Duodenal mucosa (tissue), 2 donors: Measurements from ENCODE around the gene VAPB.
"Not testable (repeated sequence)": the region's sequence is repeated elsewhere in the genome, so short reads cannot be mapped to it uniquely, and the experiment has no call there.

Source experiments
- H3K27ac ChIP-seq: one replicate; pipeline ENCODE4 v1.7.0; 2013; ENCODE audit warnings: low read depth, low read length
- H3K27me3 ChIP-seq, 2 donors: one replicate each; pipeline ENCODE4 v1.7.0; 2013; ENCODE audit warnings: low read length in 2 of 2, control low read depth in 1 of 2; ENCODE audit not compliant: insufficient read depth in 2 of 2, control insufficient read depth in 1 of 2
- H3K36me3 ChIP-seq, 2 donors: one replicate each; pipeline ENCODE4 v1.7.0; 2013; ENCODE audit warnings: low read length in 2 of 2, control low read depth in 1 of 2; ENCODE audit not compliant: insufficient read depth in 2 of 2, control insufficient read depth in 1 of 2
- H3K4me1 ChIP-seq, 2 donors: one replicate each; pipeline ENCODE4 v1.7.0; 2013; ENCODE audit warnings: low read length in 2 of 2, control low read depth in 1 of 2; ENCODE audit not compliant: insufficient read depth in 2 of 2, control insufficient read depth in 1 of 2
- H3K4me3 ChIP-seq, 2 donors: one replicate each; pipeline ENCODE4 v1.7.0; 2013; ENCODE audit warnings: low read length in 2 of 2, low read depth in 1 of 2
- H3K9ac ChIP-seq, 2 donors: one replicate each; pipeline ENCODE4 v1.7.0; 2013; ENCODE audit warnings: low read length in 2 of 2, low read depth in 1 of 2
- H3K9me3 ChIP-seq, 2 donors: one replicate each; pipeline ENCODE4 v1.7.0; 2013; ENCODE audit warnings: low read length in 2 of 2, control low read depth in 1 of 2; ENCODE audit not compliant: control insufficient read depth in 1 of 2

The VAPB gene

DNA sequence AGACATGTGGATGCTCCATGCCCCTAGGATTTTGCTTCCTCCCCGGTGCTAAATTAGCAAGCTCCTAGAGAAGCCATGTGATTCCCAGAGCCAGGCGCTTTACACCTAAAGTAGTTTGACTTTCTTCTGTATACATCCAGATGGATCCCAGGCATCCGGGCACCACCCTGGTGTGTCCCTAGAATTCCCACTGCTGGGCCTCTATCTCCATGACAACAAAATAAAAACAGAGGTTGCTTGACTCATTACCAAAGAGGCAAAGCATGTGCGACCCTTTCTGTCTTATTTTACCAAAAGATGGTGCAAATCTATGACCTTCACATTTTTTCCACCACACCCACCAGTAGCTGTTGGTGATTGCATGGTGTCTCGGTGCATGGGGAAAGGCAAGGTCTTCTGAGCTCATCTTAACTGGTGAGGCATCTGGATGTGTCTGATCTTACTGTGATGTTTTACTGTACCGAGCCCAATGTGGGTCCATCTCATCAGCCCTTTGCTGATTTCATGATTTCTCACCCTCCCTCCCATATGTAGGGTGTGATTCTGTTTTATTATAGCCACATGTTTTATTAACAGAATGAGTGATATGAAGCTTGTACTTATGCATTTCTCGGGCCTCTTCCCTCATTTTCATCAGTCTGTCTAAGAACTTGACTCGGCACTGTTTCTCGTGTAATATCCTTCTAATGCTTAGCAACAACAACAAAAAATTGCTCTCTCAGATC, 27.4 kb upstream of the VAPB start:
- H3K4me3 ChIP-seq, result no peak overlapping the region
- no peak overlapping the region for H3K27ac ChIP-seq
- peaks cover 0 to 38% of the 10 kb centered on the region in 2 donors for H3K36me3 ChIP-seq
- H3K9me3 ChIP-seq, result no peaks in the 10 kb centered on the region
- H3K4me1 ChIP-seq, result no peaks in the 10 kb centered on the region
- H3K27me3 ChIP-seq, result no peaks in the 10 kb centered on the region
- no peak overlapping the region for H3K9ac ChIP-seq

DNA sequence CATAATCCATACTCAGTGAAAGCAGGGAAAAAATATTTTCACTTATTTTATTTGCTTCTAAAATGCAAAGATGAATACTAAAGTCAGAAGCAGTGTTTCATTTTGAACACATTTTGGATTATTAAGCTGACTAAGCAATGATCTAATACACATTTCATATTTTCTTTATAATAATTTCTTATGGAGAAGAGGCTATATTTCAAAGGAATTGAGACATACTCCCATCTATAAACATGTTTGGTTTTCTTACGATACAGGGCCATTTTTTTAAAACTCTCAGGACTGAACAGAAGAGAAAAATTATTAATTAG, 26.9 kb upstream of the VAPB start:
- Histone ChIP-seq H3K4me3 (no peak overlapping the region), H3K9ac (no peak overlapping the region), H3K9me3 (no peaks in the 10 kb centered on the region), H3K36me3 (peaks cover 0 to 34% of the 10 kb centered on the region in 2 donors), H3K4me1 (no peaks in the 10 kb centered on the region), H3K27ac (no peak overlapping the region), H3K27me3 (no peaks in the 10 kb centered on the region)

DNA sequence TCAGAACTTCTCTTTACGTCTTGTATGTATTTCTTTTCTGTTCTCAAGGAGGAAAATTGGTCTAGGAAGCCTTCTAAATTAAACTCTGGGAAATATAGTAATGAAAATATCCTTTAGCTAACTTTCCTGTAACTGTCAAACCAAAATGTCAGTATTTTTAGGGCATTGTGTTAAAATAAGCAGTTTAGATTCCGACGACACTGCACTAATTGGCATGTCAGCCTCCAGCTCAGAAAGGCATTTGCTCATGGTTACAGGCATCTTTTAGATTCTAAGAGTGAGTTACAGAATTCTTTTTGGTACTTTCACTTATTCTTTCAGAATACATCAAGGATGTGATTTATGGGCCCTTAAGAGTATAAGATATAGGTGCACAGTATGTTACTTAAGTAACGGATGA, 26.1 kb upstream of the VAPB start:
- H3K9ac ChIP-seq, result no peak overlapping the region
- no peaks in the 10 kb centered on the region for H3K4me1 ChIP-seq
- no peaks in the 10 kb centered on the region for H3K9me3 ChIP-seq
- no peak overlapping the region for H3K4me3 ChIP-seq
- H3K27me3 ChIP-seq, result no peaks in the 10 kb centered on the region
- no peak overlapping the region for H3K27ac ChIP-seq
- peaks cover 0 to 29% of the 10 kb centered on the region in 2 donors for H3K36me3 ChIP-seq

DNA sequence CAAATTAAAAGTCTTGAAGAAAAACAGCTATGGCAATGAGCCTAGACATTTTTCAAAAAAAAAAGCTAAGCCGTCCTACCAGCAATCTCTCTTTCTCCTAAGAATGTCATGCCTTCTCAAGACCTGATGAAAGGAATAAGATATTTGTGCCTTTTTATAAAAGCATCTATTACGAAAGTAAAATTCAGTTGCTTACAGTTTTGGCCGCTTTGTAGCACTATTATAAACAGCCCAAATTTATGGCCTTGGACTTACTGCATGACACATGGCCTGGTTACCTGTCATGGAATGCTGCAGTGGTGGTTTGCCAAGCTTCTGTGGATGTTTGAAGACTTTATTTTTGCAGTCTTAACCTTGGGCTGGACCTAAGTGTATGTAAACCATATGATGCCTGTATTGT, 22.2 kb upstream of the VAPB start:
- Histone ChIP-seq H3K27me3 (no peaks in the 10 kb centered on the region), H3K4me1 (no peaks in the 10 kb centered on the region), H3K4me3 (no peak overlapping the region), H3K9ac (no peak overlapping the region), H3K9me3 (no peaks in the 10 kb centered on the region), H3K27ac (no peak overlapping the region), H3K36me3 (peaks cover 0 to 5% of the 10 kb centered on the region in 2 donors)

DNA sequence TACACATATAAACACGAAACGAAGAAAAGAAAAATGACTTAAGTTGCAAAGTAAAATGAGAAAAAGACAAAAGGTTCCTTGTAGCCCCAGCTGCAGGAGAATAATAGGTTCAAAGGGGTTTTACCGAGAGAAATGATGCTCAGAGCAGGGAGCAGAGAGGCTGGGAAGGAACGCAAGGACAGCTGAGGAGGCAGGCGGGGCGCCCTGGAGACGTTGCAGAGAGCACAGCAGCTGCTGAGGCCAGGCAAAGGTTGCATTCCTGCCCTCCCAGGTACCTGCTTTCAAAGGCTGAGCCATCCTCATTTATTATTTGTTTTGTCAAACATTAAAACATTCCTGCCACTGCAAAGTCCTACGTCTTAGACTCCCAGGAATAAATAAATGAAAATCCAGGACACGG, 16.2 kb upstream of the VAPB start:
- H3K9ac ChIP-seq, result no peak overlapping the region
- no peaks in the 10 kb centered on the region for H3K9me3 ChIP-seq
- no peaks in the 10 kb centered on the region for H3K4me1 ChIP-seq
- no peaks in the 10 kb centered on the region for H3K27me3 ChIP-seq
- no peaks in the 10 kb centered on the region for H3K36me3 ChIP-seq
- H3K4me3 ChIP-seq, result no peak overlapping the region
- no peak overlapping the region for H3K27ac ChIP-seq

DNA sequence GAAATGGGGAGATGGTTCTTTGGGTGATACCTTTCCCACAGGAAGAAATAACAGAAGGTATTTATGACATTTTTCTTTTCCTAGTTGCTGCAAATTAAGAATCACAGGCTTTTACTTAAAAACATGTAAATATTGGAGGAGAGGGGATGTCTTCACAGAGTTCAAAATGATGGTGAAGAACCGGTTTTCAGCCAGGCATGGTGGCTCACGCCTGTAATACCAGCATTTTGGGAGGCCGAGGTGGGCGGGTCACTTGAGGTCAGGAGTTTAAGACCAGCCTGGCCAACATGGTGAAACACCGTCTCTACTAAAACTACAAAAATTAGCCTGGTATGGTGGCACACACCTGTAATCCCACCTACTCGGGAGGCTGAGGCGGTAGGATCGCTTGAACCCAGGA, 15.7 kb upstream of the VAPB start:
- not testable (repeated sequence) for H3K4me3 ChIP-seq, H3K27me3 ChIP-seq, H3K9me3 ChIP-seq, H3K4me1 ChIP-seq, H3K36me3 ChIP-seq, H3K9ac ChIP-seq, H3K27ac ChIP-seq

DNA sequence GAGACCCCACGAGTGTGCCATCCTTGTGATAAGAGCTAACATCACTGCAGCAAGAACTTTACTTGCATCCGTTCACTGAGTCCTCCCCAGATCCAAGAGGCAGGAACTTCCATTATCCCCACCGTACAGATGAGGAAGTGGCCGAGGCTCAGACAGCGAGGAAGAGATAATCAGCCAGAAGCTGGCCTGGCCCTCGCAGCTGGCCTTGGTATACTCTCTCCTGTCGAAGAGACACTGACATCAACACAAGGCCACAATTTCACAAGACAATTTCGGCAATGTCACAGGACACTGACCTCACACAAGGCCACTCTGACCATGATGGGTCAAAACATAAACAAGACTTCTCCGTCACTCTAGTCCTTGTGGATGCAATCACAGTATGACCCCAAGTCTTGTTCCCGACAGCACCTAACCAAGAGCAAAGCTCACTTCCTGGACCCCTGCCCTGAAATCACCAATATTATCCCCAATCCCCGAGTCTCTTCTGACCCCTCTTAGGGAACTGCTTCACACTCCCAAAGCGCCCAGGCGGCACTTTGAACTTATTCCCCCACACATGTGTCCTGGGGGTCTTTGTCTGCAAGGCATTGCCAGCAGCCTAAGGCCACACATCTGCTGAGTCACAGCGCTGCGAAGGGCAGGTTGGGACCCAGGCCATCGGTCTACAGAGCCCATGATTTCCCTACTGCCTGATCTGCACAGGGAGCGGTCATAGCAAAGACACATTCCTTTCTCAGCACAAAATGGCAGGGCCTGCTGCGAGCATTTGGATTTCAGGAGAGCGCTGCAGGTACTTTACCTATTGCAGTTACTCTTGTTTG, 14.8 kb upstream of the VAPB start:
- H3K9me3 ChIP-seq, result no peaks in the 10 kb centered on the region
- H3K27ac ChIP-seq, result no peak overlapping the region
- H3K9ac ChIP-seq, result no peak overlapping the region
- no peaks in the 10 kb centered on the region for H3K4me1 ChIP-seq
- H3K27me3 ChIP-seq, result no peaks in the 10 kb centered on the region
- no peak overlapping the region for H3K4me3 ChIP-seq
- H3K36me3 ChIP-seq, result no peaks in the 10 kb centered on the region

DNA sequence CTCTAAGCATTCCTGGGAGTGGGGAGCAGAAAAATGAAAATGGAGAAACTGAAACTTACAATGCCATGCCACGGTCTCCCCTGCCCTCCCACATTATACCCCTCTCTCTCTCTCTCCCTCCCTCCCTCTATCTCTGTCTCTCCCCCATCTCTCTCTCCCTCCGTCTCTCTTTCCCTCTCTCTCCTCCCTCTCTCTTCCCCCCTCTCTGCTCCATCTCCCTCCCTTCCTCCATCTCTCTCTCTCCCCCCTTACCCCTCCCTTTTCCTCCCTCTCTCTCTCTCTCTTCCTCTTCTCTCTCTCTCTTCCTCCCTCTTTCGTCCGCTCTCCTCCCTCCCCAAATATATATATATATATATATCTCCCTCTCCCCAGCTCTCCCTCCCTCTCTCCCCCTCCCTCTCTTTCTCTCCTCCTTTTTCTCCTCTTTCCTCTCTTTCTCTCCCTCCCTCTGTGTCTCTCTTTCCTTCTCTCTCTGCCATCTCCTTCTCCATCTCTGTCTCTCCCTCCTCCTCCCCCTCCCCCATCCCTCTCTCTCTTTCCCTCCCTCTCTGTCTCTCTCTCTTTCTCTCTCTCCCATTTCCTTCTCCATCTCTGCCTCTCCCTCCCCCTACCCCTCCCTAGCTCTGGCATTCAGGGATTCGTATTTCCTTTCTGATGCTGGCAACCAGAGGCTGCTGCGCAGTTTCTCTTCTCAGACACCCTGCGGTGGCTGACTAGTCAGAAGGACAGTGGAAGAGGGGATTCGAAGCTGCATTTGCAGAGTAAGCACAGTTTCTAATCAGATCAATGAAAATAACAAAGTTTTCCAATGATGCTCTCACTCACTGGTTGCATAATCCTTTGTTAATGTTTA, 13.9 kb upstream of the VAPB start:
- no peaks in the 10 kb centered on the region for H3K36me3 ChIP-seq
- H3K4me1 ChIP-seq, result no peaks in the 10 kb centered on the region
- no peaks in the 10 kb centered on the region for H3K9me3 ChIP-seq
- no peaks in the 10 kb centered on the region for H3K27me3 ChIP-seq
- no peak overlapping the region for H3K27ac ChIP-seq
- H3K4me3 ChIP-seq, result no peak overlapping the region
- no peak overlapping the region for H3K9ac ChIP-seq

DNA sequence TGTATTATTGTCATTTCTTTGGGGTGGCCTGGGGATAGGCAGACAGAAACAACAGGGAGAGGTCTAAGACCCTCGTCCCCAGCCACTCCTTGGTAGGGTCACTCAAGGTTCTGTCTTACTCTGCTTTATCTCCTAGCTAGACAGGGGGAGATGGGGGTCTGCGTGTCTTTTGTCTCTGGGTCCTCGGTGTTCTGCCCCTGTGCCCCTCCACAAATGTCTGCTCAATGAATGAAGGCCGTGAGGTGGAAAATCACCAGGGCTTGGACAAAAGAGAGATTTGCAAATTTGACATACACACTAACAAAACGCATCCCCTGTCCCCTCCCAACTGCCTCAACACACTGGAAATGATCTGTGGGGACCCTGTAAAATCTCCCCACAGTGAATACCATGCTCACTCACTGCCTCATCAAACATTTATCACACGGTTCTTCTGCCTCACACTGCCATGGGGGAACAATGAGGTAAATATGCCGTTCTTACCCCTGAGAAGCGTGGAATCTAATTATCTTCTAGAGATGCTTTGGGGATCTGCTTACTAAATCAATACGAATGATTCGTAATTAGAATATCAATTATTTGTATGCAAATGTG, 13.2 kb upstream of the VAPB start:
- Histone ChIP-seq H3K27ac (no peak overlapping the region), H3K4me3 (no peak overlapping the region), H3K9me3 (no peaks in the 10 kb centered on the region), H3K9ac (no peak overlapping the region), H3K36me3 (no peaks in the 10 kb centered on the region), H3K27me3 (no peaks in the 10 kb centered on the region), H3K4me1 (no peaks in the 10 kb centered on the region)

DNA sequence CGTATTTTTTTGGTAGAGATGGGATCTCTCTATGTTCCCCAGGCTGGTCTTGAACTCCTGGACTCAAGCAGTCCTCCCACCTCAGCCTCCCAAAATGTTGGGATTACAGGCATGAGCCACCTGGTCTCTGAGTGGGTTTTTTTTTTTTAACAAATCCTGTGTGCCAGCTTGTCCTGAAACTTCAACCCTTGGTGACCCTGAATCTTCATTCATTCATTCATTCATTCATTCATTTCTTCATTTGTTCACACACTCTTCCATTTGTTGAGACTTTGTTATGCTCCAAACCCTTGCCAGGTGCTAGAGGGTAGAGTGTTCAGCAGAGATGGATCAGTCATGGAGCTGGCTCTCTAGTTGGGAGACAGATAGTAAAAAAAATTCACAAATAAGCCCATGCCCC, 12.0 kb upstream of the VAPB start:
- peaks cover 0 to 8% of the 10 kb centered on the region in 2 donors for H3K9me3 ChIP-seq
- H3K36me3 ChIP-seq, result no peaks in the 10 kb centered on the region
- no peaks in the 10 kb centered on the region for H3K27me3 ChIP-seq
- no peak overlapping the region for H3K27ac ChIP-seq
- H3K4me1 ChIP-seq, result no peaks in the 10 kb centered on the region
- H3K4me3 ChIP-seq, result no peak overlapping the region
- H3K9ac ChIP-seq, result no peak overlapping the region
